Neural crest cell (in vitro differentiated cells): ENCODE measurements around the gene ITCH. TPM values are rescaled to one million over a fixed set of nuclear protein-coding genes. Genes with fewer than 3 reads are reported as not detected.

ENCODE experiments used
- DNase-seq: peaks from one replicate; pipeline ENCODE4 v3.0.0; 2021; ENCODE audit warnings: low read depth, mixed read lengths, low spot score
- H3K27ac Mint-ChIP-seq: one replicate; pipeline ENCODE4 v1.8.0; 2021; ENCODE audit warnings: mild to moderate bottlenecking, mixed read lengths; ENCODE audit not compliant: unreplicated experiment
- H3K27me3 Mint-ChIP-seq: 2 replicates; pipeline ENCODE4 v1.8.0; 2021; ENCODE audit warnings: low read depth, mild to moderate bottlenecking, mixed read lengths
- H3K36me3 Mint-ChIP-seq: 2 replicates; pipeline ENCODE4 v1.8.0; 2021; ENCODE audit warnings: low read depth, mild to moderate bottlenecking, mixed read lengths
- H3K4me1 Mint-ChIP-seq: 2 replicates; pipeline ENCODE4 v1.8.0; 2021; ENCODE audit warnings: mixed read lengths
- H3K4me3 Mint-ChIP-seq: one replicate; pipeline ENCODE4 v1.8.0; 2021; ENCODE audit warnings: mild to moderate bottlenecking, mixed read lengths
- H3K9me3 Mint-ChIP-seq: 2 replicates; pipeline ENCODE4 v1.8.0; 2021; ENCODE audit warnings: mixed read lengths
- CTCF ChIP-seq: fragments of 200-600 bp; sonication (generic); conservative IDR thresholded peaks from 2 replicates; pipeline ENCODE4 v1.5.0; 2021; ENCODE audit warnings: antibody characterized with exemption, mild to moderate bottlenecking
- long read RNA-seq: library from polyadenylated mRNA; unstranded; transcript quantifications from one replicate; pipeline ENCODE4 v2.0.0, GENCODE V29; 2020
- total RNA-seq: library from RNA; stranded (reverse); gene quantifications from 2 replicates; pipeline ENCODE4 v1.2.1, GENCODE V29; 2021

Gene ITCH
- 68.6 and 69.3 TPM in 2 replicates for total RNA-seq
- long read RNA-seq, full-length matches to known transcripts: 30 of 107 reads
- long read RNA-seq, partial matches to known transcripts: 47 of 107 reads
- long read RNA-seq, other reads (novel, unspliced or antisense): 30 of 107 reads

- no peaks in the 10 kb centered on the region for H3K27me3 Mint-ChIP-seq
- no peaks in the 10 kb centered on the region for H3K9me3 Mint-ChIP-seq
- peaks cover 42% of the 10 kb centered on the region for H3K4me1 Mint-ChIP-seq
- peak; percentile 97 for DNase-seq
- H3K4me3 Mint-ChIP-seq: peak within 1 kb of the TSS; percentile 98
- peak within 1 kb of the TSS; percentile 98 for H3K27ac Mint-ChIP-seq
- no peak for TF ChIP-seq CTCF
- H3K36me3 Mint-ChIP-seq: peaks cover 9% of the 10 kb centered on the region
Measured at GRCh38 chr20:34363062-34363464, at the start of gene ITCH. TSS of gene ITCH (plus strand) at chr20:34363273. CDS start at chr20:34393812, 30,539 bp downstream.

GRCh38 chr20:34315236-34315635, 47.8 kb upstream of the ITCH start:
- H3K9me3 Mint-ChIP-seq: no peaks in the 10 kb centered on the region
- H3K27me3 Mint-ChIP-seq: peaks cover 24% of the 10 kb centered on the region
- peaks cover 29% of the 10 kb centered on the region for H3K4me1 Mint-ChIP-seq
- TF ChIP-seq CTCF: no peak
- H3K27ac Mint-ChIP-seq: no peak overlapping the region
- DNase-seq: no peak
- no peak overlapping the region for H3K4me3 Mint-ChIP-seq
- H3K36me3 Mint-ChIP-seq: no peaks in the 10 kb centered on the region

GRCh38 chr20:34316196-34316814, 46.8 kb upstream of the ITCH start:
- H3K27ac Mint-ChIP-seq: no peak overlapping the region
- DNase-seq: no peak
- no peak overlapping the region for H3K4me3 Mint-ChIP-seq
- peaks cover 24% of the 10 kb centered on the region for H3K4me1 Mint-ChIP-seq
- peaks cover 15% of the 10 kb centered on the region for H3K27me3 Mint-ChIP-seq
- H3K36me3 Mint-ChIP-seq: no peaks in the 10 kb centered on the region
- H3K9me3 Mint-ChIP-seq: no peaks in the 10 kb centered on the region
- TF ChIP-seq CTCF: no peak

- no peaks in the 10 kb centered on the region for H3K36me3 Mint-ChIP-seq
- H3K4me3 Mint-ChIP-seq: no peak overlapping the region
- no peak for DNase-seq
- H3K27ac Mint-ChIP-seq: no peak overlapping the region
- TF ChIP-seq CTCF: no peak
- no peaks in the 10 kb centered on the region for H3K9me3 Mint-ChIP-seq
- no peaks in the 10 kb centered on the region for H3K27me3 Mint-ChIP-seq
- peaks cover 10% of the 10 kb centered on the region for H3K4me1 Mint-ChIP-seq
Measured at GRCh38 chr20:34318609-34319443, 44.2 kb upstream of the ITCH start.

- no peak for TF ChIP-seq CTCF
- Mint-ChIP-seq H3K4me3 (no peak overlapping the region), H3K27me3 (no peaks in the 10 kb centered on the region), H3K4me1 (peaks cover 22% of the 10 kb centered on the region), H3K27ac (no peak overlapping the region), H3K9me3 (no peaks in the 10 kb centered on the region), H3K36me3 (no peaks in the 10 kb centered on the region)
- no peak for DNase-seq
Measured at GRCh38 chr20:34320861-34321260, 42.2 kb upstream of the ITCH start.
